ENCODE data around the gene MOCOS. TPM values are rescaled to one million over a fixed set of nuclear protein-coding genes. Genes with fewer than 3 reads are reported as not detected.
A peak's percentile ranks its signal among the peaks of the same experiment; 100 is the strongest.

The MOCOS gene, protein sequence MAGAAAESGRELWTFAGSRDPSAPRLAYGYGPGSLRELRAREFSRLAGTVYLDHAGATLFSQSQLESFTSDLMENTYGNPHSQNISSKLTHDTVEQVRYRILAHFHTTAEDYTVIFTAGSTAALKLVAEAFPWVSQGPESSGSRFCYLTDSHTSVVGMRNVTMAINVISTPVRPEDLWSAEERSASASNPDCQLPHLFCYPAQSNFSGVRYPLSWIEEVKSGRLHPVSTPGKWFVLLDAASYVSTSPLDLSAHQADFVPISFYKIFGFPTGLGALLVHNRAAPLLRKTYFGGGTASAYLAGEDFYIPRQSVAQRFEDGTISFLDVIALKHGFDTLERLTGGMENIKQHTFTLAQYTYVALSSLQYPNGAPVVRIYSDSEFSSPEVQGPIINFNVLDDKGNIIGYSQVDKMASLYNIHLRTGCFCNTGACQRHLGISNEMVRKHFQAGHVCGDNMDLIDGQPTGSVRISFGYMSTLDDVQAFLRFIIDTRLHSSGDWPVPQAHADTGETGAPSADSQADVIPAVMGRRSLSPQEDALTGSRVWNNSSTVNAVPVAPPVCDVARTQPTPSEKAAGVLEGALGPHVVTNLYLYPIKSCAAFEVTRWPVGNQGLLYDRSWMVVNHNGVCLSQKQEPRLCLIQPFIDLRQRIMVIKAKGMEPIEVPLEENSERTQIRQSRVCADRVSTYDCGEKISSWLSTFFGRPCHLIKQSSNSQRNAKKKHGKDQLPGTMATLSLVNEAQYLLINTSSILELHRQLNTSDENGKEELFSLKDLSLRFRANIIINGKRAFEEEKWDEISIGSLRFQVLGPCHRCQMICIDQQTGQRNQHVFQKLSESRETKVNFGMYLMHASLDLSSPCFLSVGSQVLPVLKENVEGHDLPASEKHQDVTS
- total RNA-seq (1 to 10 TPM in 1 of 9 donors, under 1 TPM in 8; 0.07 to 1.0 (median 0.25) TPM), polyA plus RNA-seq (under 1 TPM; 0.27 to 0.37 TPM)
- long read RNA-seq, donor 1 = 0 reads
- long read RNA-seq, donor 2, full-length matches to known transcripts = 1 of 1 reads
- long read RNA-seq, donor 2, partial matches to known transcripts = 0 of 1 reads
- long read RNA-seq, donor 2, other reads (novel, unspliced or antisense) = 0 of 1 reads
- long read RNA-seq, donor 3, full-length matches to known transcripts = 1 of 2 reads
- long read RNA-seq, donor 3, partial matches to known transcripts = 0 of 2 reads
- long read RNA-seq, donor 3, other reads (novel, unspliced or antisense) = 1 of 2 reads

DNA sequence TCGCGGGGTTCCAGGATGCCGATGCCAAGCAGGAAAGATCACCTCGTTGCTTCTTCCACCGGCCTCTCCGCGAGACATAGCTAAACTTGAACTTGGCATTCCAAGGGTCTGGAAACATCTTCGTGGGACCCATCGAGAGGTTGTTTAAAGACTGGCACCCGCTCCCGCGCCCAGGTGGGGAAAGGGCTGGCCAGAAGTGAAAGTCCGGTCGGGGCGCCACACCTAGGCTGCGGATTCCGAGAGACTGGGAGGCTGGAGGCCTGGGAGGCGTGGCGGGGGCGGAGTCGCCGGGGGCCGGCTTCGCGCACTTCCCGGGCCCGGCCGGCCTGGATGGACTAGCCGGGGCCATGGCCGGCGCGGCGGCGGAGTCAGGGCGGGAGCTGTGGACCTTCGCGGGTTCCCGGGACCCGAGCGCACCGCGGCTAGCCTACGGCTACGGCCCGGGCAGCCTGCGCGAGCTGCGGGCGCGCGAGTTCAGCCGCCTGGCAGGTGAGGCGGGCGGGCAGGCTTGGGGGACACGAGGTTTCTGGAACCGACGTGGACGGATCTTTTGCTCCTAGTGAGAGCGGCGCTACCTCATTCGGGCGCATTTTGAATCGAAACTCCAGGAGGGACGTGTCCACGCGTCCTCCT is at the start of gene MOCOS:
TSS of gene MOCOS (plus strand) at position 305 of the 633 bp plus-strand sequence. CDS start at position 348, 43 bp downstream.
- H3K27me3 ChIP-seq = peaks cover 0 to 12% (median 0%) of the 10 kb centered on the region in 9 donors
- TF ChIP-seq, protein P1, sequence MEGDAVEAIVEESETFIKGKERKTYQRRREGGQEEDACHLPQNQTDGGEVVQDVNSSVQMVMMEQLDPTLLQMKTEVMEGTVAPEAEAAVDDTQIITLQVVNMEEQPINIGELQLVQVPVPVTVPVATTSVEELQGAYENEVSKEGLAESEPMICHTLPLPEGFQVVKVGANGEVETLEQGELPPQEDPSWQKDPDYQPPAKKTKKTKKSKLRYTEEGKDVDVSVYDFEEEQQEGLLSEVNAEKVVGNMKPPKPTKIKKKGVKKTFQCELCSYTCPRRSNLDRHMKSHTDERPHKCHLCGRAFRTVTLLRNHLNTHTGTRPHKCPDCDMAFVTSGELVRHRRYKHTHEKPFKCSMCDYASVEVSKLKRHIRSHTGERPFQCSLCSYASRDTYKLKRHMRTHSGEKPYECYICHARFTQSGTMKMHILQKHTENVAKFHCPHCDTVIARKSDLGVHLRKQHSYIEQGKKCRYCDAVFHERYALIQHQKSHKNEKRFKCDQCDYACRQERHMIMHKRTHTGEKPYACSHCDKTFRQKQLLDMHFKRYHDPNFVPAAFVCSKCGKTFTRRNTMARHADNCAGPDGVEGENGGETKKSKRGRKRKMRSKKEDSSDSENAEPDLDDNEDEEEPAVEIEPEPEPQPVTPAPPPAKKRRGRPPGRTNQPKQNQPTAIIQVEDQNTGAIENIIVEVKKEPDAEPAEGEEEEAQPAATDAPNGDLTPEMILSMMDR (IDR thresholded peaks at IDR 0.05) = no peak
- no peak for TF ChIP-seq POLR2A (IDR thresholded peaks at IDR 0.05)
- DNase-seq (peak; percentile 79 to 87 (median 81)), ATAC-seq (peak; percentile 75 to 97 (median 92))
- intact Hi-C loops (cut with DNase I) = loop anchor here in 7 of 10 donors (5.0 to 10.0 kb wide), 7 partner anchors 53 to 387 kb away; no protein-coding TSS in a partner anchor
- H3K9me3 ChIP-seq = no peaks in the 10 kb centered on the region
- no peaks in the 10 kb centered on the region for H3K36me3 ChIP-seq
- peaks cover 0 to 24% (median 3%) of the 10 kb centered on the region in 12 donors for H3K4me1 ChIP-seq
- peak within 1 kb of the TSS in 3 of 12 donors; percentile 36 to 51 (median 46) for H3K27ac ChIP-seq
- WGBS, 4 donors = 0 to 1% (median 0%) methylated on average over 26 to 66 of the region's 66 CpGs
- peak within 1 kb of the TSS; percentile 41 to 96 (median 68) for H3K4me3 ChIP-seq

DNA sequence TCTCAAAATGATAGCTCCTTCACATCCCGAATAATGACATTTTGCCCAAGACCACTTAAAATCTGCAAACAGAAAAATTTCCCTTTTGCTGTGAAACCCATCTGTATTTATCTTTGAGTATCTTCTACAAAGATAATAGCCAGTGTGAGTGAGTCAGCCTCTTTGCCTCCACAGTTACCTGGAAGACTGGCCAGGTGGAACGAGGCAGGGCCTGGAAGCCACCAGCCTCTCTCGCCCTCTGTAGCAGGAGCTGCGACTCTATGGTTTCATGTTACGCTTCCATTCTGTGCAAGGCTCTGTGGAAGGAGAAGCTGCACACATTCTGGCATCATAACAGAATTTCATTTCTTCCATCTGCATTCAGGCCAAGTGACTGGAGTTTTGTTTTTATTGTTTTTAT is 48.1 kb upstream of the MOCOS start:
- intact Hi-C loops (cut with DNase I) = loop anchor here in 1 of 10 donors (10.0 kb wide), 1 partner anchor 46 kb away; the partner anchor contains the start of gene MOCOS
- DNase-seq = no peak
- TF ChIP-seq, protein P1 (IDR thresholded peaks at IDR 0.05) = no peak
- no peak for TF ChIP-seq POLR2A (IDR thresholded peaks at IDR 0.05)
- 87 to 94% (median 92%) methylated on average over 5 of the region's 5 CpGs for WGBS, 4 donors
- Histone ChIP-seq H3K4me3 (no peak overlapping the region), H3K27me3 (no peaks in the 10 kb centered on the region), H3K36me3 (peaks cover 0 to 100% (median 90%) of the 10 kb centered on the region in 9 donors), H3K4me1 (peaks cover 0 to 4% (median 0%) of the 10 kb centered on the region in 12 donors), H3K27ac (no peak overlapping the region), H3K9me3 (no peaks in the 10 kb centered on the region)
- no peak for ATAC-seq

DNA sequence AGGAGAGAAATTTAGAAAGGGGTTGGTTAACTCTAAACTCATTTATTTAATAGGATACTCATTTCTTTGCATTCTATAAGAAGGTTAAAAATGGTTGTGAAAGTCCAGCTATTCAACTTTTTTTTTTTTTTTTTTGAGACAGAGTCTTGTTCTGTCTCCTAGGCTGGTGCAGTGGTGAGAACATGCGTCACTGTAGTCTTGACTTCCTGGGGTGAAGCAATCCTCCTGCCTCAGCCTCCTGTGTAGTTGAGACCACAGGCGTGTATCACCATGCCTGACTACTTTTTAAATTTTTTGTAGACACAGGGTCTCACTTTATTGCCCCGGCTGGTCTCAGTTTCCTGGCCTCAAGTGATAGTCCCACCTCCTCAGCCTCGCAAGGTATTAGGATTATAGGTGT is 45.7 kb upstream of the MOCOS start:
- Histone ChIP-seq H3K27me3 (no peaks in the 10 kb centered on the region), H3K4me1 (no peaks in the 10 kb centered on the region), H3K9me3 (no peaks in the 10 kb centered on the region), H3K4me3 (no peak overlapping the region), H3K27ac (no peak overlapping the region), H3K36me3 (peaks cover 0 to 100% (median 99%) of the 10 kb centered on the region in 9 donors)
- intact Hi-C loops (cut with DNase I) = no loop called here
- ATAC-seq (no peak), DNase-seq (no peak)
- no peak for TF ChIP-seq POLR2A (IDR thresholded peaks at IDR 0.05)
- TF ChIP-seq, protein P1 (IDR thresholded peaks at IDR 0.05) = no peak
- 96 to 98% (median 96%) methylated on average over 4 of the region's 4 CpGs for WGBS, 4 donors
